Colonic mucosa (tissue), 4 donors: ENCODE data around the gene POU6F2. TPM values are rescaled to one million over a fixed set of nuclear protein-coding genes. Genes with fewer than 3 reads are reported as not detected.

Experiments used
- DNase-seq: peaks from one replicate; pipeline ENCODE4 v3.0.0-alpha.2; 2020
- H3K27ac ChIP-seq: fragments of 200-600 bp; one replicate; pipeline ENCODE4 v1.8.0; 2021
- H3K27me3 ChIP-seq: fragments of 200-600 bp; one replicate; pipeline ENCODE4 v1.8.0; 2021
- H3K36me3 ChIP-seq: fragments of 200-600 bp; one replicate; pipeline ENCODE4 v1.8.0; 2021
- H3K4me1 ChIP-seq: fragments of 200-600 bp; one replicate; pipeline ENCODE4 v1.8.0; 2021; ENCODE audit warnings: mild to moderate bottlenecking
- H3K4me3 ChIP-seq: fragments of 200-600 bp; one replicate; pipeline ENCODE4 v1.8.0; 2021
- H3K9ac ChIP-seq, 2 donors: one replicate each; pipeline ENCODE4 v1.7.0; 2013; ENCODE audit warnings: control low read depth in 2 of 2, low read depth in 2 of 2, low read length in 2 of 2
- H3K9me3 ChIP-seq: fragments of 200-600 bp; one replicate; pipeline ENCODE4 v1.8.0; 2021
- intact Hi-C: fragments of 100-400 bp; cut with DNase I; formaldehyde crosslinking; loops from one replicate; pipeline ENCODE4 v1.14.1; 2022
- total RNA-seq, 2 donors: library from RNA; stranded (reverse); fragmentation: NEBNext Ultra II Directional in 1 of 2; extraction: Animal tissue kit (Norgen Biotek cat#: 25700) in 1 of 2; gene quantifications; one replicate each; pipeline ENCODE4 v1.2.1, GENCODE V29; 2021
- TF ChIP-seq, protein P1 (sequence below): fragments of 200-600 bp; IDR thresholded peaks from one replicate; pipeline ENCODE4 v1.8.0; 2022; ENCODE audit warnings: antibody characterized with exemption, mild to moderate bottlenecking
- donor health status: healthy.
- donor health status: DM: no; HTN: no; CAD: no.
- donor health status: DM: no; HTN: no; CAD: no.

POU6F2 gene, protein sequence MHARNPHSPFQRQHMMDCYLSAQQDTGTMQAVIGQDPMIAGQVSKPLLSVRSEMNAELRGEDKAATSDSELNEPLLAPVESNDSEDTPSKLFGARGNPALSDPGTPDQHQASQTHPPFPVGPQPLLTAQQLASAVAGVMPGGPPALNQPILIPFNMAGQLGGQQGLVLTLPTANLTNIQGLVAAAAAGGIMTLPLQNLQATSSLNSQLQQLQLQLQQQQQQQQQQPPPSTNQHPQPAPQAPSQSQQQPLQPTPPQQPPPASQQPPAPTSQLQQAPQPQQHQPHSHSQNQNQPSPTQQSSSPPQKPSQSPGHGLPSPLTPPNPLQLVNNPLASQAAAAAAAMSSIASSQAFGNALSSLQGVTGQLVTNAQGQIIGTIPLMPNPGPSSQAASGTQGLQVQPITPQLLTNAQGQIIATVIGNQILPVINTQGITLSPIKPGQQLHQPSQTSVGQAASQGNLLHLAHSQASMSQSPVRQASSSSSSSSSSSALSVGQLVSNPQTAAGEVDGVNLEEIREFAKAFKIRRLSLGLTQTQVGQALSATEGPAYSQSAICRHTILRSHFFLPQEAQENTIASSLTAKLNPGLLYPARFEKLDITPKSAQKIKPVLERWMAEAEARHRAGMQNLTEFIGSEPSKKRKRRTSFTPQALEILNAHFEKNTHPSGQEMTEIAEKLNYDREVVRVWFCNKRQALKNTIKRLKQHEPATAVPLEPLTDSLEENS
- total RNA-seq, result 1 to 10 TPM in 1 of 2 donors, not detected in 1; 1.3 TPM

GRCh38 chr7:38977685-38978084 lies at the start of gene POU6F2:
Gene POU6F2 (plus strand): TSS chr7:38977909. CDS start chr7:38977954, 45 bp downstream.
- peaks cover 5% of the 10 kb centered on the region for H3K27me3 ChIP-seq
- no peak for DNase-seq
- no peak within 1 kb of the TSS for H3K4me3 ChIP-seq
- TF ChIP-seq, protein P1, sequence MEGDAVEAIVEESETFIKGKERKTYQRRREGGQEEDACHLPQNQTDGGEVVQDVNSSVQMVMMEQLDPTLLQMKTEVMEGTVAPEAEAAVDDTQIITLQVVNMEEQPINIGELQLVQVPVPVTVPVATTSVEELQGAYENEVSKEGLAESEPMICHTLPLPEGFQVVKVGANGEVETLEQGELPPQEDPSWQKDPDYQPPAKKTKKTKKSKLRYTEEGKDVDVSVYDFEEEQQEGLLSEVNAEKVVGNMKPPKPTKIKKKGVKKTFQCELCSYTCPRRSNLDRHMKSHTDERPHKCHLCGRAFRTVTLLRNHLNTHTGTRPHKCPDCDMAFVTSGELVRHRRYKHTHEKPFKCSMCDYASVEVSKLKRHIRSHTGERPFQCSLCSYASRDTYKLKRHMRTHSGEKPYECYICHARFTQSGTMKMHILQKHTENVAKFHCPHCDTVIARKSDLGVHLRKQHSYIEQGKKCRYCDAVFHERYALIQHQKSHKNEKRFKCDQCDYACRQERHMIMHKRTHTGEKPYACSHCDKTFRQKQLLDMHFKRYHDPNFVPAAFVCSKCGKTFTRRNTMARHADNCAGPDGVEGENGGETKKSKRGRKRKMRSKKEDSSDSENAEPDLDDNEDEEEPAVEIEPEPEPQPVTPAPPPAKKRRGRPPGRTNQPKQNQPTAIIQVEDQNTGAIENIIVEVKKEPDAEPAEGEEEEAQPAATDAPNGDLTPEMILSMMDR, result no peak
- intact Hi-C loops, result no loop called here
- H3K4me1 ChIP-seq, result no peaks in the 10 kb centered on the region
- no peaks in the 10 kb centered on the region for H3K36me3 ChIP-seq
- H3K9ac ChIP-seq, result no peak within 1 kb of the TSS
- H3K9me3 ChIP-seq, result no peaks in the 10 kb centered on the region
- H3K27ac ChIP-seq, result no peak within 1 kb of the TSS

DNA sequence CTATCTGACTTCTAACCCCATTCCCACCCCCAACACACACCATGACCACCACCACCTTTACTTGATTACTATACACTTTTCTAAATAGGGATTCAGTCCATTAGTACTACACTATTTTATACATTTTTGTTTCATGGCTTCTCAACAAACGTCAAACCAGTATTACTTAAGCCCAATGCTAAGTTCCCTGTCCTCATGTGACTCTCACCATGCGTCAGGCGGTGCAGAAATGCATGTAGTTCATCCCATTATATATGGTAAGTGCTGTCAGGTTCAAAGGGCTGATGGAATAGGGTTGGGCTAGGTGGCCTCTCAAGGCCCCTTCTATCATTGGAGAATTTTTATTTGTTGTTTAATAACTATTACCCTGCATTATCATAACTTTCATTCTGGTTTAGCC lies 49.2 kb upstream of the POU6F2 start:
- TF ChIP-seq, protein P1, result no peak
- no peak for DNase-seq
- no peaks in the 10 kb centered on the region for H3K27me3 ChIP-seq
- no peak overlapping the region for H3K4me3 ChIP-seq
- no peak overlapping the region for H3K9ac ChIP-seq
- H3K36me3 ChIP-seq, result no peaks in the 10 kb centered on the region
- intact Hi-C loops, result no loop called here
- H3K9me3 ChIP-seq, result no peaks in the 10 kb centered on the region
- H3K27ac ChIP-seq, result no peak overlapping the region
- H3K4me1 ChIP-seq, result no peaks in the 10 kb centered on the region

DNA sequence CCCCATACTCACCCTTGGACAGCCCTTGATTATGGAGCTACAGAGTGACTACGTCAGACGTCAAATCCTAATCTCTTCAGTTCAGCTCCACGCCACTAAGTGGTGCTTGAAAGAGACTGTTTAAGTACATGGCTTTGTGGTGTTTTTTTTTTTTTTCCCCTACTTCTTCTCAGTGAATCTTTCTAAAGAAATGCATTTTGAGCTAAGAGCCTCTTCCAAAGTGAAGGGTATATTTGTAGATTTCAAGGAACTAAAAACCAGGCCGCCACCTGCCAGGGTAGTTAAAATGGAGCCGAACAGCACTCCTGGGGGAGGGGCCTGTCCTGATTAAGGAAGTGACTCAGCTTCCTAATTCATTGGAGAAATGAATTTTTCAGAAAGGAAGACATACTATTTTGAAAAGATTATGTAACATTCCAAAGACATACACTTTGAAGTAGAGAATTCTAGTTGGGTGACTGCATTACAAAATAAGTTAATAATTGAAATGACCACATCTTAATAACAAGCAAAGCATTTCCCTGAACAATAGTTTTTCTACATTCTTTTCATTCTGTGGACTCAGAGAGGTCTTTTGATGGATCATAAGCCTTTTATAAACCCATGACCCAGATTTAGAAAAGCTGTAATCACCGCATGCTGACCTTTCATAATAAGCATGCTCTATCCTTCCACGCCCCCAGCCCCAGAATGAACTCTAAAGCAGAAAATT lies 48.1 kb upstream of the POU6F2 start:
- H3K9me3 ChIP-seq, result no peaks in the 10 kb centered on the region

GRCh38 chr7:38932509-38933168 lies 45.1 kb upstream of the POU6F2 start:
- H3K4me3 ChIP-seq, result no peak overlapping the region
- no peaks in the 10 kb centered on the region for H3K36me3 ChIP-seq
- H3K27ac ChIP-seq, result no peak overlapping the region
- H3K9ac ChIP-seq, result no peak overlapping the region
- H3K4me1 ChIP-seq, result no peaks in the 10 kb centered on the region
- intact Hi-C loops, result loop anchor here (5.0 kb wide), 2 partner anchors 135 to 530 kb away; no protein-coding TSS in a partner anchor
- no peaks in the 10 kb centered on the region for H3K27me3 ChIP-seq
- peak; percentile 64 for DNase-seq
- TF ChIP-seq, protein P1, result peak; percentile 81
- H3K9me3 ChIP-seq, result no peaks in the 10 kb centered on the region

More for the DNA sequence above, 48.1 kb upstream of the POU6F2 start:
- Histone ChIP-seq H3K9ac (no peak overlapping the region), H3K36me3 (no peaks in the 10 kb centered on the region), H3K27me3 (no peaks in the 10 kb centered on the region), H3K4me3 (no peak overlapping the region), H3K27ac (no peak overlapping the region), H3K4me1 (no peaks in the 10 kb centered on the region)
- intact Hi-C loops, result loop anchor here (5.0 kb wide), 2 partner anchors 132 to 533 kb away; no protein-coding TSS in a partner anchor
- DNase-seq, result no peak
- TF ChIP-seq, protein P1, result no peak

- intact Hi-C loops, result loop anchor here (5.0 kb wide), 2 partner anchors 137 to 528 kb away; no protein-coding TSS in a partner anchor
- Histone ChIP-seq H3K27me3 (no peaks in the 10 kb centered on the region), H3K9me3 (no peaks in the 10 kb centered on the region), H3K4me3 (no peak overlapping the region), H3K4me1 (no peaks in the 10 kb centered on the region), H3K27ac (no peak overlapping the region), H3K36me3 (no peaks in the 10 kb centered on the region), H3K9ac (no peak overlapping the region)
- DNase-seq, result no peak
- TF ChIP-seq, protein P1, result no peak
Measured at GRCh38 chr7:38934051-38934450, 43.7 kb upstream of the POU6F2 start.
